Lower leg skin (tissue), 3 donors: Measurements from ENCODE around the gene SREK1.

Experiments
- POLR2A ChIP-seq, 2 donors: fragments of 450-650 bp; IDR thresholded peaks; one replicate each; pipeline ENCODE4 v1.6.1; 2016 to 2017; ENCODE audit warnings: antibody characterized with exemption in 2 of 2, mild to moderate bottlenecking in 1 of 2, moderate library complexity in 1 of 2
- TF ChIP-seq, protein P1 (sequence below), 3 donors: fragments of 450-650 bp; IDR thresholded peaks; one replicate each; pipeline ENCODE4 v1.5.1; 2016; ENCODE audit warnings: antibody characterized with exemption in 3 of 3, mild to moderate bottlenecking in 3 of 3, moderate library complexity in 2 of 3

DNA sequence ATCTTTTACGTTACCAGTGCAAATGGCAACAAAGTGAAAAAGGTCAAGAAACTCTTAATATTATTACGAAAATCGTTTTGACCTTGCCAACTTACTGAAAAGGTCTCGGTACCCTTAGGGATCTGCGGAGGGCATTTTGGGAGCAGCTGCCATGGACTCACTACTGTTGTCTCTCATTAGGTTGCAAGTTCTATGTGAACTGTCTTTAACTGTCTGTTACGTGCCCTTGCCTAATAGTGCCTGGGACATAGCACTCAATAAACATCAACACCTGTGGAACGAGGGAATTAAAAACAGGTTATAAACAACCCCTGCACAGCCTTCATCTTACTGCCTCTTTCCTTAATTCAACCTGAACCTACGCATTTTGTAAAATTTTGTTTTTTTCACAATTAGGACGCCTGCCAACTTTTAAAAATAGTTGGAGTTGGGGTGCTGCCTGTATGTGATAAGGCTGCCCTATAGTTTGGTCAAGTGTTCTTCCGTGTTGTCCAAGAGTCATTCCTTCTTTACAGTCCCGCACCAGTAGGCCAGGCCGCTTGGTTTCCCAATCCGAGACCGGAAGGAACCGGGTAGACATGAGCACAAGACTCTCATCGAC, 527 bp upstream of the SREK1 start:
- no peak for TF ChIP-seq POLR2A (IDR thresholded peaks at IDR 0.05)
- TF ChIP-seq, protein P1, sequence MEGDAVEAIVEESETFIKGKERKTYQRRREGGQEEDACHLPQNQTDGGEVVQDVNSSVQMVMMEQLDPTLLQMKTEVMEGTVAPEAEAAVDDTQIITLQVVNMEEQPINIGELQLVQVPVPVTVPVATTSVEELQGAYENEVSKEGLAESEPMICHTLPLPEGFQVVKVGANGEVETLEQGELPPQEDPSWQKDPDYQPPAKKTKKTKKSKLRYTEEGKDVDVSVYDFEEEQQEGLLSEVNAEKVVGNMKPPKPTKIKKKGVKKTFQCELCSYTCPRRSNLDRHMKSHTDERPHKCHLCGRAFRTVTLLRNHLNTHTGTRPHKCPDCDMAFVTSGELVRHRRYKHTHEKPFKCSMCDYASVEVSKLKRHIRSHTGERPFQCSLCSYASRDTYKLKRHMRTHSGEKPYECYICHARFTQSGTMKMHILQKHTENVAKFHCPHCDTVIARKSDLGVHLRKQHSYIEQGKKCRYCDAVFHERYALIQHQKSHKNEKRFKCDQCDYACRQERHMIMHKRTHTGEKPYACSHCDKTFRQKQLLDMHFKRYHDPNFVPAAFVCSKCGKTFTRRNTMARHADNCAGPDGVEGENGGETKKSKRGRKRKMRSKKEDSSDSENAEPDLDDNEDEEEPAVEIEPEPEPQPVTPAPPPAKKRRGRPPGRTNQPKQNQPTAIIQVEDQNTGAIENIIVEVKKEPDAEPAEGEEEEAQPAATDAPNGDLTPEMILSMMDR (IDR thresholded peaks at IDR 0.05): no peak
